Activated naive CD8-positive, alpha-beta T cell treated with anti-CD3 and anti-CD28 coated beads, Interleukin-2, amount 10 ng/mL, durations not matched to agents 7 days and 5 days (primary cell): ENCODE data around the gene TARBP1. TPM values are rescaled to one million over a fixed set of nuclear protein-coding genes. Genes with fewer than 3 reads are reported as not detected.
A peak's percentile ranks its signal among the peaks of the same experiment; 100 is the strongest.

Source experiments
- ATAC-seq: fragments of 150-1000 bp; cut with Tn5 transposase; one replicate; pipeline ENCODE4 v1.10.0; 2021; ENCODE audit warnings: low read depth, moderate library complexity
- POLR2A ChIA-PET: fragments of 350-600 bp; sonication (Branson Sonifier 250); formaldehyde crosslinking; loops from one replicate; lab custom pipeline; 2021; ENCODE audit warnings: antibody characterized with exemption; lab: Charles Lee
- DNase-seq: peaks from one replicate; pipeline ENCODE4 v3.0.0; 2021
- H3K27ac Mint-ChIP-seq: one replicate; pipeline ENCODE4 v1.8.0; 2022; ENCODE audit warnings: mild to moderate bottlenecking, mixed read lengths
- H3K27me3 Mint-ChIP-seq: one replicate; pipeline ENCODE4 v1.8.0; 2022; ENCODE audit warnings: mild to moderate bottlenecking, moderate library complexity, mixed read lengths
- H3K36me3 Mint-ChIP-seq: one replicate; pipeline ENCODE4 v1.8.0; 2021; ENCODE audit warnings: mild to moderate bottlenecking, mixed read lengths
- H3K4me1 Mint-ChIP-seq: one replicate; pipeline ENCODE4 v1.8.0; 2021; ENCODE audit warnings: mixed read lengths
- H3K4me3 Mint-ChIP-seq: one replicate; pipeline ENCODE4 v1.8.0; 2022; ENCODE audit warnings: mild to moderate bottlenecking, moderate library complexity, mixed read lengths
- H3K9me3 Mint-ChIP-seq: one replicate; pipeline ENCODE4 v1.8.0; 2021; ENCODE audit warnings: mixed read lengths
- total RNA-seq, 2 experiments: library from RNA; stranded (reverse); gene quantifications; one replicate each; pipeline ENCODE4 v1.2.3, GENCODE V29; 2021

TARBP1 gene
- total RNA-seq, 2 experiments from 2014 or later: 39.6 to 42.9 TPM

- Mint-ChIP-seq H3K27ac (no peak overlapping the region), H3K4me3 (no peak overlapping the region), H3K9me3 (no peaks in the 10 kb centered on the region), H3K27me3 (peaks cover 17% of the 10 kb centered on the region), H3K36me3 (no peaks in the 10 kb centered on the region), H3K4me1 (peaks cover 25% of the 10 kb centered on the region)
- ATAC-seq (peak; percentile 64), DNase-seq (no peak)
- POLR2A ChIA-PET: interaction anchor here (0.6 to 1.4 kb wide), 3 partner anchors 9 to 117 kb away, joined by 4 to 7 read pairs (median 5); partner anchors contain the start of gene TARBP1
Measured at GRCh38 chr1:234486858-234487840, 8.2 kb upstream of the TARBP1 start.

GRCh38 chr1:234484991-234485739, 6.2 kb upstream of the TARBP1 start:
- POLR2A ChIA-PET: no interaction called here
- Mint-ChIP-seq H3K36me3 (no peaks in the 10 kb centered on the region), H3K4me3 (no peak overlapping the region), H3K9me3 (no peaks in the 10 kb centered on the region), H3K27ac (no peak overlapping the region), H3K4me1 (peaks cover 17% of the 10 kb centered on the region), H3K27me3 (peaks cover 20% of the 10 kb centered on the region)
- ATAC-seq (no peak), DNase-seq (no peak)

DNA sequence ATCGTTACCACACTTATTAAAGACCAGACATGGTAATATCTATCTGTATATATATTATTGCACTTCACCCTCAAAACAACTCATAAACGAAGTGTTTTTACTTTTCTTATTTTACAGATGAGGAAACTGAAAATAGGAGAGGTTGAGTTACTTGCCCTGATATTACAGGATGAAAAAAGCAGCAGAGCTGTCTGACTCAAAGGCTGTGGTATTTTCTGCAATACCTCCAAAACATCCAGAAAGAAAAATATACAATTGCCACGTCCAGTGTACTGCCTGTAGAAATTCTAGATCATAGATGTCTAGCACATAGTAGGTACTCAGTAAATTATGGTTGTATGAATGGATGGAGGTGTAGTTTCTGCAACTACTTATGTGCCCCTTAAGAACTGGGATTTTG, 5.2 kb upstream of the TARBP1 start:
- Mint-ChIP-seq H3K4me3 (no peak overlapping the region), H3K36me3 (no peaks in the 10 kb centered on the region)

DNA sequence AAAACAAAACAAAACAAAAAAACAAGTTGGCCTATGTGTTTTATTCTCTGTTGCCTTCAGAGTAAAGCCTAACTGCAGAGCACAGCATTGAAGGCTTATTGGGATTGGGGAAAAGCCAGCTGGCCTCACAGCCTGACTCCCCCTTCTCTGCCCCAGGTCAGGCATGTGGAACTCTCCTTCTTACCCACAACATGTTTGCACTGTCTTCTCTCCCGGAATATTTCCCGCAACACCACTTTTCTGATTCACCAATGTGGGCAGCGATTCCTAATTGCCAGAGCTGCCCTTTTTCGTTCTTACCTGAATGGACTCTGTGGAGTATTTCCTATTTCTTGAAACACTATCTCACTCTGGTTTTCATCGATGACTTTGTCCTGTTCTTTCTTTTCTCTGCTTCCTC, 2.8 kb upstream of the TARBP1 start:
- Mint-ChIP-seq H3K4me1 (peaks cover 9% of the 10 kb centered on the region), H3K27me3 (peaks cover 20% of the 10 kb centered on the region), H3K36me3 (no peaks in the 10 kb centered on the region), H3K4me3 (no peak overlapping the region), H3K9me3 (no peaks in the 10 kb centered on the region), H3K27ac (no peak overlapping the region)
- POLR2A ChIA-PET: no interaction called here
- ATAC-seq: no peak
- no peak for DNase-seq

More for the DNA sequence above, 5.2 kb upstream of the TARBP1 start:
- Mint-ChIP-seq H3K27me3 (peaks cover 20% of the 10 kb centered on the region), H3K27ac (no peak overlapping the region), H3K9me3 (no peaks in the 10 kb centered on the region), H3K4me1 (peaks cover 19% of the 10 kb centered on the region)
- ATAC-seq (no peak), DNase-seq (no peak)
- POLR2A ChIA-PET: no interaction called here

DNA sequence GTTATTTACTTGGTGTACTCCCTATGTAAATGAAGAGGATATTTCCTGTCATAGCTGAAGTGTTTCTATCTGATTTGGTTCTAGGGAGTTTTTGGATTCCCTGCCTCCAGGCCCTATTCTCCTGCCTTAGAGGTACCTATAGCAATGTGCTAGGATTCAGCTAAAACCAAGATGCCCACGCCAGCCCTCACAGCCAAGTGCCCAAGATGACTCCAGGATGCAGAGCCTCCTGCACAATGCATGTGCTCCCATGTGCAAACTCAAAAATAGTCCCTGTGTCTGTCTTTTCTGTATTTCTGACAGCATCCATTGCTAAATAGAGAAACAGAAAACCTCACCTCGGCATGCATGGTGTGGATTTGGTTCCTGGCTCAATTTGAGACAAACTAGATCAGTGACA, 887 bp upstream of the TARBP1 start:
- ATAC-seq: no peak
- DNase-seq: no peak
- Mint-ChIP-seq H3K27me3 (peaks cover 20% of the 10 kb centered on the region), H3K4me1 (peaks cover 21% of the 10 kb centered on the region), H3K9me3 (no peaks in the 10 kb centered on the region), H3K27ac (no peak overlapping the region), H3K4me3 (no peak overlapping the region), H3K36me3 (peaks cover 5% of the 10 kb centered on the region)
- POLR2A ChIA-PET: no interaction called here

- Mint-ChIP-seq H3K4me3 (peak overlapping the region; percentile 66), H3K4me1 (peaks cover 25% of the 10 kb centered on the region), H3K27ac (peak overlapping the region; percentile 55), H3K27me3 (peaks cover 18% of the 10 kb centered on the region), H3K36me3 (peaks cover 5% of the 10 kb centered on the region), H3K9me3 (no peaks in the 10 kb centered on the region)
- DNase-seq (no peak), ATAC-seq (no peak)
- POLR2A ChIA-PET: interaction anchor here (1.1 to 1.8 kb wide), 2 partner anchors 74 to 1024 kb away, joined by 3 to 5 read pairs; partner anchors contain the start of gene B3GALNT2
Measured at GRCh38 chr1:234479310-234479559, 256 bp upstream of the TARBP1 start.

- H3K36me3 Mint-ChIP-seq: peaks cover 5% of the 10 kb centered on the region
- H3K9me3 Mint-ChIP-seq: no peaks in the 10 kb centered on the region
- POLR2A ChIA-PET: interaction anchor here (0.6 to 1.8 kb wide), 9 partner anchors 9 to 1025 kb away, joined by 3 to 7 read pairs (median 4); partner anchors contain the start of genes B3GALNT2 and COA6
- DNase-seq (peak; percentile 83), ATAC-seq (peak; percentile 82)
- peak overlapping the region; percentile 74 for H3K27ac Mint-ChIP-seq
- H3K27me3 Mint-ChIP-seq: peaks cover 13% of the 10 kb centered on the region
- H3K4me1 Mint-ChIP-seq: peaks cover 33% of the 10 kb centered on the region
- H3K4me3 Mint-ChIP-seq: peak overlapping the region; percentile 83
Measured at GRCh38 chr1:234478152-234478480, 863 bp downstream of the TARBP1 start.

GRCh38 chr1:234477386-234478151, 1.4 kb downstream of the TARBP1 start:
- POLR2A ChIA-PET: interaction anchor here (0.6 to 1.8 kb wide), 11 partner anchors 8 to 1026 kb away, joined by 3 to 7 read pairs (median 3); partner anchors contain the start of genes B3GALNT2 and COA6
- ATAC-seq: no peak
- H3K4me1 Mint-ChIP-seq: peaks cover 38% of the 10 kb centered on the region
- H3K9me3 Mint-ChIP-seq: no peaks in the 10 kb centered on the region
- H3K27ac Mint-ChIP-seq: peak overlapping the region; percentile 74
- peaks cover 5% of the 10 kb centered on the region for H3K36me3 Mint-ChIP-seq
- DNase-seq: no peak
- peak overlapping the region; percentile 83 for H3K4me3 Mint-ChIP-seq
- H3K27me3 Mint-ChIP-seq: peaks cover 7% of the 10 kb centered on the region

GRCh38 chr1:234476172-234476571, 2.8 kb downstream of the TARBP1 start:
- Mint-ChIP-seq H3K27me3 (no peaks in the 10 kb centered on the region), H3K27ac (peak overlapping the region; percentile 19), H3K4me3 (peak overlapping the region; percentile 55), H3K4me1 (peaks cover 38% of the 10 kb centered on the region), H3K9me3 (no peaks in the 10 kb centered on the region), H3K36me3 (peaks cover 5% of the 10 kb centered on the region)
- POLR2A ChIA-PET: no interaction called here
- ATAC-seq (no peak), DNase-seq (no peak)

GRCh38 chr1:234475167-234475793, 3.7 kb downstream of the TARBP1 start:
- POLR2A ChIA-PET: no interaction called here
- no peak overlapping the region for H3K4me3 Mint-ChIP-seq

GRCh38 chr1:234474375-234474774, 4.6 kb downstream of the TARBP1 start:
- POLR2A ChIA-PET: no interaction called here
- DNase-seq: no peak

More at GRCh38 chr1:234475167-234475793, 3.7 kb downstream of the TARBP1 start:
- ATAC-seq (no peak), DNase-seq (no peak)
- no peak overlapping the region for H3K27ac Mint-ChIP-seq
- H3K9me3 Mint-ChIP-seq: no peaks in the 10 kb centered on the region
- peaks cover 5% of the 10 kb centered on the region for H3K36me3 Mint-ChIP-seq
- H3K4me1 Mint-ChIP-seq: peaks cover 38% of the 10 kb centered on the region
- no peaks in the 10 kb centered on the region for H3K27me3 Mint-ChIP-seq

DNA sequence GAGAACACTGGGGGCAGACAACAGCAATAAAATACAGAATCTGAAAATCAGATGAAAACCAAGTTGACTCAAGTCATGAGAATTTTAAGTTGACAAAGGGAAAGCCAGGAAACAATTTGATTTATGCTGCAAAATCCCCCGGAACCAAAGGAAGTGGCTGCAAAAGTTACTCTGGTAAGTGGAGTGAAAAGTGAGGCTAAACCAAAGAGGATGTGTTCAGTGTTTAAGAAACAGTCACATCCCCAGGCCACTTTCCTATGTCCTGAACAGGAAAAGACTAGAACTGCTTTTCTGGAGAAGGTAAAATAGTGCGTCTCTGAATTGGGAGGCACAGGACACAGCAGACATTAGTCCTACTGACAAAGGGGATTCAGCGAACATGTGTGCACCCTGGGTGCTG, 5.9 kb downstream of the TARBP1 start:
- Mint-ChIP-seq H3K36me3 (peaks cover 15% of the 10 kb centered on the region), H3K27me3 (no peaks in the 10 kb centered on the region), H3K4me3 (peak overlapping the region; percentile 36), H3K4me1 (peaks cover 37% of the 10 kb centered on the region), H3K27ac (peak overlapping the region; percentile 57), H3K9me3 (no peaks in the 10 kb centered on the region)
- ATAC-seq (peak; percentile 21), DNase-seq (no peak)
- POLR2A ChIA-PET: no interaction called here

More at GRCh38 chr1:234474375-234474774, 4.6 kb downstream of the TARBP1 start:
- Mint-ChIP-seq H3K4me1 (peaks cover 37% of the 10 kb centered on the region), H3K27ac (no peak overlapping the region), H3K4me3 (peak overlapping the region; percentile 15), H3K36me3 (peaks cover 10% of the 10 kb centered on the region), H3K9me3 (no peaks in the 10 kb centered on the region), H3K27me3 (no peaks in the 10 kb centered on the region)
- no peak for ATAC-seq
